IPS-NIHi7 (cell line): Measurements from ENCODE around the gene RPS10.
"Not testable (repeated sequence)": the region's sequence is repeated elsewhere in the genome, so short reads cannot be mapped to it uniquely, and the experiment has no call there.

ENCODE experiments used
- DNase-seq: peaks from one replicate; pipeline ENCODE4 v3.0.0; 2012; ENCODE audit warnings: mixed read lengths; ENCODE audit errors: extremely low spot score

Gene RPS10

GRCh38 chr6:34392497-34393190 is 33.2 kb downstream of the RPS10 start, which contains the start of gene NUDT3:
Gene NUDT3 (minus strand): TSS chr6:34392669. CDS start chr6:34392362, 307 bp downstream.
- peak; percentile 92 for DNase-seq

DNA sequence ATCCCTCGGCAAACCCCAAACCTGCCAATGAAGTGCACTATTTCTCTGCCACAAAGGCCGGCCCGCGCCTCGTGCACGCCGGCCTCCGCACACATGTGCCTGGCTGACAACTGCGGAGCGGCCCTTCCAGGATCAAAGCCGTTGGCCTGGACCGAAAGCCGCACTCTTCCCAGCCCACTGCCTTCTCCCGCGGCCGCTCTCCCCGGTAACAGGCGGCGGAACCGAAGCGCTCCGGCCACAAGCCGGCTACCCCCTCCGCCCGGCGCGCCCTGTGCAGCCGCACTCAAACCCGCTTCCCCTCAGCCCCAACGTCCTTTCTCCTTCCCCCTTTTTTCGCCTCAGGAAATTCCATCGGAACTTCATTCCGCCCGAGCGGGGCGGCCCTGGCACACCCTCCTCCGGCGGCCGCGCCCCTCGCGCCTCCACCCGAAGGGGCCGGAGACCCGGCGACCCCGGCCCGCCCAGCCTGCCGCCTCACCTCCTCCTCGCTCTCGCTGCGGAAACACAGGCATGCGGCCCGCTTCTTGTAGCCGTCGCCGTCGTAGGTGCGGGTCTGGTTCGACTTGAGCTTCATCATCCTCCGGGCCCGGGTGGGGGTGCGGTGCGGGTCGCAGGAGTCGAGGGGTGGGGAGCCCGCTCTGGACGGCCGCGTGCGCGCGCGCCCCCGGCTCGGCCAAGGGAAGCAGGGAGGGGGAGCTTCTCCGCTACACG is 33.9 kb downstream of the RPS10 start:
- DNase-seq: peak; percentile 63

- no peak for DNase-seq
These were observed 34.4 kb downstream of the RPS10 start for GRCh38 chr6:34391473-34391785.

DNA sequence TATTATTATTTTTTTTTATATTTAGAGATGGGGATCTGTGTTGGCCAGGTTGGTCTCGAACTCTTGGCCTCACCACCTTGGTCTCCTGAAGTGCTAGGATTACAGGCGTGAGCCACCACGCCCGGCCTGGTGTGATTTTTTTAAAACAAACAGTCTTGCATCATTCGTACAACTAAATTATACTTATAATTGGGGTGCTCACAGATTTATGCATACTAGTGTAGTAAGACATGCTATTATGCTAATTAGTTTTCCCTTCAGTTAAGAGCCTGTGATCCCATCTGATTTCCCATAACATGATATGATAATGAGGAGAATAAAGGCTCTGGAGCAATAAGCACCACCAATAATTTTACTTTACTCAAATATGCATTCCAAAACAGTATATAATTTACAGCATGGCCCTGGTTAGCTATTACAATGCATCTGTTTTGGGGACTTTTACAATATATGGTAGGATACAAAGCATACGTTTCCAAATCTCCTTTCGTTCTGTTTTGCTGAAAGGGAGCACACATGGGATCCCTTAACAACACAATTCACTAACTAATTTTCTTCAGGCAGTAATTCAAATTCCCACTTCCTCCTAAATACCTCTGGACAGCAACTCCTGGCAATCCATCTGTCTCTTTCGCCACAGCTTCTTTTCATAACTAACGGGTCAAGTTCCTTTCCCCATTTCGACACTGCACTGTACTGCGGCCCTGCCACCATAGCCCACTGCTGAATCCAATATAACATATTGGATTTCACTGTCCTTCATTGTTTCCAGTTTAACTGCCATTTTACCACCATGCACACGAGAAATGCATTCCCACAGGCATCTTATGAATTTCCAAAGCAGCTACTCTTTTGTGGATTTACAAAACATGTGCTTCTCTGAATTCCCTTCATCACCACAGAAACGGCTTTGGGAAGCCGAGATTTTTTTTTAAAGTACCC is 35.1 kb downstream of the RPS10 start:
- no peak for DNase-seq

DNA sequence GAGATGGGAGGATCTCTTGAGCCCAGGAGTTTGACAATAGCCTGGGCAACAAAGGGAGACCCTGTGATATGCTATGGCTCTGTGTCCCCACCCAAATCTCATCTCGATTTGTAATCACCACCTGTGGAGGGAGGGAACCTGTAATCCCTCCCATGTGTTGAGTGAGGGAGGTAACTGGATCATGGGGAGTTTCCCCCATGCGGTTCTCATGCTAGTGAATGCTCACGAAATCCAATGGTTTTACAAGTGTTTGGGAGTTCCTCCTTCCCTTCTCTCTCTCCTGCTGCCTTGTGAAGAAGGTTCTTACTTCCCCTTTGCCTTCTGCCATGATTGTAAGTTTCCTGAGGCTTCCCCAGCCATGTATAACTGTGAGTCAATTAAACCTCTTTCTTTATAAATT is 36.8 kb downstream of the RPS10 start:
- no peak for DNase-seq

- DNase-seq: no peak
These were observed 37.4 kb downstream of the RPS10 start for GRCh38 chr6:34388421-34388820.

- no peak for DNase-seq
These were observed 39.3 kb downstream of the RPS10 start for GRCh38 chr6:34386316-34387137.

DNA sequence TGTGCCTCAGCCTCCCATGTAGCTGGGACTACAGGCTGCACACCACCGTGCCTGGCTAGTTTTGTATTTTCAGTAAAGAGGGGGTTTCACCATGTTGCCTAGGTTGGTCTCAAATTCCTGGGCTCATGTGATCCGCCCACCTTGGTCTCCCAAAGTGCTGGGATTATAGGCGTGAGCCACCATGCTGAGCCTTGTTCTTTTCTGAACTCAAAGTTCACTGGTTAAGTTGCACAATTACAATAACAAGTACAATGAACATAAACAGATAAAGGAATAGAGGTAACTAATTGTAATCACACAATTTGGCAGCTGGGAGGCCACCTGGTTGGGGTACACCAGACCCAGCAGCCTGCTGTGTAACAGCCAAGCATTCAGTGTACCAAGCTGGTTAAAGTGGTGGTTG is 40.1 kb downstream of the RPS10 start:
- no peak for DNase-seq

DNA sequence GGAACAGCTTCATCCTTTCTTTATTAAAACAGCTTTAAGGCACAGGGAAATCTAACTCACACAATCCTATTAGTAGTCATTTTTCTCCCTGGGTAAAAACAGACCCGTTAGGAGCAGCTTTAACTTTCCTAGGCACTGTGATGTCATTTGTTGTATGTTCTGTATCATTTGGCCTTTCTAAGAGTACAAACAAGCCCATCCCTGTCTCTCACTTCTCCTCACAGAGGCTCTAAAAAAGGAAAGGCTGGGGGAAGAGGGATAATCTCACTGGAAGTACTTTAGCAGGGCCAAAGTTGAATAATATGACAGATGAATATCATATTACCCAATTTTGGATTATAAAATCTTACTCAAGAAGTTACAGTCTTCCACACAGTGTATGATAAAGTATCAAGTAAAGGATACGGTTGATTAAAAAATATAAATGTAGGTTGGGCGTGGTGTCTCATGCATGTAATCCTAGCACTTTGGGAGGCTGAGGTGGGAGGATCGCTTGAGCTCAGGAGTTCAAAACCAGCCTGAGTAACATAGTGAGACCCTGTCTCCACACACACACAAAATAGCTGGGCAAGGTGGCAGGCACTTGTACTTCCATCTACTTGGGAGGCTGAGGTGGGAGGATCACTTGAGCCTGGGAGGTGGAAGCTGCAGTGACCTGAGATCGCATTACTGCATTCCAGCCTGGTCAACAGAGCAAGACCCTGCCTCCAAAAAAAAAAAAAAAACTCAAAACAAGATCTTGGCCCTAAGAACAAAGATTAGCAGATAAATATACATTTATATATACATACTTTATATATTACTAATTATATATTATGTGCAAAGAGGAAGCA is 41.3 kb downstream of the RPS10 start:
- DNase-seq: no peak

DNA sequence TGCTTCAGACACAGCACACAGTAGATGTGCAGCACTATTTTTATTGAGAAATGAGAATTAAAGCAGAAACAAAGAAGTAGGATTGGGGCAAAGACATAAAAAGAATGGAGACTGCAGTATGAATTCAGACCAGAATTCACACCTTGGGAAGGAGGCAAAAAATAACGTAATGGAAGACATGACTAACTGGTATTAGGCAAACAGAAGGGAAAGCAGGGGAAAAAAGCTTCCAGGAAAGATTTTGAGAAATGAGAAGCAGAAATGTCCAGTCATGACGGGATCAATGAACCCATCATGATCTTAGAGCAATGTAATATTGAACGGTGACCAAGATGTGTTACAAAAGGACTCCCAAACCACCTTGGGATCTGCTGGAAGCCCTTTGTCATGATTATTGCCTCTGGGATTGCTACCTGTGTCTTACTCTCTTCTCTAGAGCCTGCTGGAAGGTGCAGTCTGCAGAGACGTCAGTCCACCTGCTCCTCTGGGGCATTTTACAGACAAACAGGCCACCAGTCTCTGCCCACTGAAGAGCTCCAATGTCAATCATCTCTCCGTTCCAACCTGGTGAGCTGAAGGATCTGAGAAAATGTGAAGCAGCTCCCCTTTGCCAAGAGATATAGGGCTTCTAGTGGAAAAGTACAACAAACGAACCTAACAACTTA is 42.1 kb downstream of the RPS10 start:
- no peak for DNase-seq

GRCh38 chr6:34383161-34383631 is 42.7 kb downstream of the RPS10 start:
- no peak for DNase-seq

GRCh38 chr6:34381081-34381480 is 44.8 kb downstream of the RPS10 start:
- DNase-seq: no peak

GRCh38 chr6:34378470-34378869 is 47.4 kb downstream of the RPS10 start:
- no peak for DNase-seq

GRCh38 chr6:34377984-34378383 is 47.9 kb downstream of the RPS10 start:
- no peak for DNase-seq

DNA sequence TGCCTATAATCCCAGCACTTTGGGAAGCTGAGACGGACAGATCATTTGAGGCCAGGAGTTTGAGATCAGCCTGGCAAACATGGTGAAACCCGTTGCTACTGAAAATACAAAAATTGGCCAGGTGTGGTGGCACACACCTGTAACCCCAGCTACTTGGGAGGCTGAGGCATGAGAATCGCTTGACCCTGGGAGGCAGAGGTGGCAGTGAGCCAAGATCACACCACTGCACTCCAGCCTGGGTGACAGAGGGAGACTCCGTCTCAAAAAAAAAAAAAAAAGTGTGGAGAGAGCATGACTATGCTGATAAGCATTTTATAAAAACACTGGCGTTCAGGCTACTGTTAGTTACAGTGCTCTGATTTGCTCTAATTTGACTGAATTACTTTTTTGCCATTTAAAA is 48.3 kb downstream of the RPS10 start:
- not testable (repeated sequence) for DNase-seq

DNA sequence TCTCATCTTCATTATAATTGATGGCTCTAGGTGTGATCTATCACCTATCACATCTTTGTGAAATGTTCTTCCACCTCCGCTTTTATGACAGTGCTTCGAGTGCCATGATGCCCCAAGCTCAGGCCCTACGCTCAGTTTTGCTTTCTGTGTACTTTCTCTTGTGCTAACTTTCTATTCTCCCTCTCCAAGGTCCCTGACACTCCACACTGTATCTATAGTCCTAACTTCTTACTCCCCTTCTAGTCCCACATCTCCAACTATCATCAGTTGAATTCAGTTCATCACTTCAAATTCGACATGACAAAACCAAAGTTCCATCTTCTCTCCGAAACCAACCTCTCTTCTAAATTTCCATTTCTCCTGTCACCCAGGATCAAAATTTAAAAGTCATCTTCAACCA is 50.0 kb downstream of the RPS10 start:
- DNase-seq: no peak

GRCh38 chr6:34374508-34374907 is 51.4 kb downstream of the RPS10 start:
- no peak for DNase-seq

DNA sequence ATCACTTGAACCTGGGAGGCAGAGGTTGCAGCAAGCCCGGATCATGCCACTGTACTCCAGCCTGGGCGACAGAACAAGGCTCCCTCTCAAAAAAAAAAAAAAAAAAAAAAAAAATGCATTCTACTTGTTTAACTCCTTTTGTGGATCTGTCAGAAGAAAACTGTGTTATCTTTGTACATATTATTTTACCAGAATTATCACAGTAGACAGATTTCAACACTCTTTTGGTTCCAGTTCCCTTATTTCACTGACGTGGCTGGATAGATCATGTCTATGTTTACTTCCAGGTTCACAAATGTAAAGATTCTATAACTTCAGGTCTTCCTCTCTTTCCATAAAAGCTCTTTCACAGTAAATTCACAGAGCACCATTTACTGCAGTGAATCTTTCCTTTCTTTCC is 51.8 kb downstream of the RPS10 start:
- DNase-seq: no peak

DNA sequence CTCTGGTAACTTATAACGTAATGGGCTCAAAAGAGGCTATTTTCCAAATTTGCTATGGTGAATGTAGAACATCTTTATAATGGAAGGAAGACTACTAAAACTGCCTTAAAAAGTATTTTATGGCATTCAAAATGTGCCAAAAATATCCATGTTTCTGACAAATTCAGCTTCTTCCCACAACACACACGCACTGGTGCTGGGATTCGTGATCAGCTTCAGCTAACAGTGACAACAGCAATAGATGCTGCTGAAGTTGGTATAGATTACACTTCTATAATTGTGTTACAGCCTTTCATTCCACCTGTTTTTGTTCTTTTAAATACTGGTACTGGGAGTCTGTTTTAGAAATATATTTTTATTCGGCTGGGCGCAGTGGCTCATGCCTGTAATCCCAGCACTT is 52.4 kb downstream of the RPS10 start:
- no peak for DNase-seq

- DNase-seq: not testable (repeated sequence)
These were observed 54.0 kb downstream of the RPS10 start for GRCh38 chr6:34371865-34372264.
